ENCODE data around the gene ARHGAP1. TPM values are rescaled to one million over a fixed set of nuclear protein-coding genes. Genes with fewer than 3 reads are reported as not detected.

The ARHGAP1 gene
- total and polyA plus RNA-seq, 12 donors: 18.7 to 125 (median 70.2) TPM

DNA sequence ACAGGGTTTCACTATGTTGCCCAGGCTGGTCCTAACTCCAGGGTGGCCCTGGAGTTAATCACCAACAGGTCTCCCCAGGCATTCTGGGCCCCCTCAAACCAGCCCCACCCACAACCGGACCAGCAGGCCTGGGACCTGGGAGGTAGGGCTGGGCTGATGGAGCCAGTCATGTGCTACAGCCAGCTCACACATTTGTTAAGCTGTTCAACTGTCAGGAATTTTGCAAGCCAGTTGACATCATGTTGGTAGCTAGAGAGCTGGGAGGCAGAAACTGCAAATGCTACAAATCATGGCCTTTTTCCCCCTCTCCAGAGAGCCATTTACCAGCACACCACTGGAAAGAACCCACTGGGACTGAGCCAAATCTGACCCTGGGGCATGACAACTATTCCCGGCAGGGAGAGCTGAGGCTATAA is 6.8 kb downstream of the ARHGAP1 start:
- H3K4me1 ChIP-seq (replicated peaks in 1 of 2): peaks cover 28 to 45% of the 10 kb centered on the region in 2 donors
- DNase-seq: peak in 4 of 7 donors; percentile 35 to 71 (median 62)
- H3K27ac ChIP-seq: peak overlapping the region in 3 of 5 donors; percentile 68 to 80 (median 74)
- H3K36me3 ChIP-seq (replicated peaks in 1 of 2): peaks cover 0 to 54% of the 10 kb centered on the region in 2 donors
- WGBS, 4 donors: 50 to 68% (median 53%) methylated on average over 2 of the region's 2 CpGs; no CpG with 5 or more reads in 1 of the 4 donors
- intact Hi-C loops (cut with DNase I): no loop called here
- H3K27me3 ChIP-seq: no peaks in the 10 kb centered on the region
- no peak for TF ChIP-seq POLR2A (IDR thresholded peaks at IDR 0.05)
- TF ChIP-seq, protein P1, sequence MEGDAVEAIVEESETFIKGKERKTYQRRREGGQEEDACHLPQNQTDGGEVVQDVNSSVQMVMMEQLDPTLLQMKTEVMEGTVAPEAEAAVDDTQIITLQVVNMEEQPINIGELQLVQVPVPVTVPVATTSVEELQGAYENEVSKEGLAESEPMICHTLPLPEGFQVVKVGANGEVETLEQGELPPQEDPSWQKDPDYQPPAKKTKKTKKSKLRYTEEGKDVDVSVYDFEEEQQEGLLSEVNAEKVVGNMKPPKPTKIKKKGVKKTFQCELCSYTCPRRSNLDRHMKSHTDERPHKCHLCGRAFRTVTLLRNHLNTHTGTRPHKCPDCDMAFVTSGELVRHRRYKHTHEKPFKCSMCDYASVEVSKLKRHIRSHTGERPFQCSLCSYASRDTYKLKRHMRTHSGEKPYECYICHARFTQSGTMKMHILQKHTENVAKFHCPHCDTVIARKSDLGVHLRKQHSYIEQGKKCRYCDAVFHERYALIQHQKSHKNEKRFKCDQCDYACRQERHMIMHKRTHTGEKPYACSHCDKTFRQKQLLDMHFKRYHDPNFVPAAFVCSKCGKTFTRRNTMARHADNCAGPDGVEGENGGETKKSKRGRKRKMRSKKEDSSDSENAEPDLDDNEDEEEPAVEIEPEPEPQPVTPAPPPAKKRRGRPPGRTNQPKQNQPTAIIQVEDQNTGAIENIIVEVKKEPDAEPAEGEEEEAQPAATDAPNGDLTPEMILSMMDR (IDR thresholded peaks at IDR 0.05): no peak
- no peak overlapping the region for H3K4me3 ChIP-seq
- H3K9me3 ChIP-seq (replicated peaks in 1 of 3): no peaks in the 10 kb centered on the region

GRCh38 chr11:46692450-46692849 is 8.0 kb downstream of the ARHGAP1 start:
- WGBS, 4 donors: 90 to 95% (median 92%) methylated on average over 4 of the region's 4 CpGs
- H3K36me3 ChIP-seq (replicated peaks in 1 of 2): peaks cover 0 to 63% of the 10 kb centered on the region in 2 donors
- no peaks in the 10 kb centered on the region for H3K27me3 ChIP-seq

DNA sequence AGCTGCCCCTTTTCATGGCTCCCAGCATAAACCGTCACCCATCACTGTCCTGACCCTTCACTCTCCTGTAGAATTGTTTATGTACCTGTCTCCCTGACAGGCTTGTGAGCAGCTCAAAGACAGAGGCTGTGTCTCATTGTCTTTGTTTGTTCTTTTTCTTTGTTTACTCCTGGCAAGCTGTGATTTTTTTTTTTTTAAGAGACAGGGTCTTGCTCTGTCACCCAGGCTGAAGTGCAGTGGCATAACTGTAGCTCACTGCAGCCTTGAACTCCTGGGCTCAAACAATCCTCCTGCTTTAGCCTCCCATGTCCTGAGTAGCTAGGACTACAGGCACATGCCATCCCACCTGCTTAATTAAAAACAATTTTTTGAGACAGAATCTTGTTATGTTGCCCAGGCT is 9.7 kb downstream of the ARHGAP1 start:
- Histone ChIP-seq H3K36me3 (replicated peaks in 1 of 2) (peaks cover 0 to 76% of the 10 kb centered on the region in 2 donors), H3K9me3 (replicated peaks in 1 of 3) (no peaks in the 10 kb centered on the region), H3K27ac (no peak overlapping the region), H3K4me3 (no peak overlapping the region), H3K4me1 (replicated peaks in 1 of 2) (peaks cover 9 to 33% of the 10 kb centered on the region in 2 donors), H3K27me3 (no peaks in the 10 kb centered on the region)
- TF ChIP-seq, protein P1 (IDR thresholded peaks at IDR 0.05): no peak
- no peak for TF ChIP-seq POLR2A (IDR thresholded peaks at IDR 0.05)
- intact Hi-C loops (cut with DNase I): no loop called here
- no peak for DNase-seq
- WGBS, 4 donors: 92 to 100% (median 100%) methylated on average over 1 of the region's 1 CpG

More at GRCh38 chr11:46692450-46692849, 8.0 kb downstream of the ARHGAP1 start:
- intact Hi-C loops (cut with DNase I): no loop called here
- Histone ChIP-seq H3K4me3 (no peak overlapping the region), H3K9me3 (replicated peaks in 1 of 3) (no peaks in the 10 kb centered on the region), H3K4me1 (replicated peaks in 1 of 2) (peaks cover 21 to 42% of the 10 kb centered on the region in 2 donors), H3K27ac (no peak overlapping the region)
- no peak for DNase-seq
- TF ChIP-seq POLR2A (IDR thresholded peaks at IDR 0.05): no peak
- TF ChIP-seq, protein P1 (IDR thresholded peaks at IDR 0.05): no peak

GRCh38 chr11:46686886-46687795 is 13.3 kb downstream of the ARHGAP1 start:
- Histone ChIP-seq H3K4me1 (replicated peaks in 1 of 2) (peaks cover 4 to 27% of the 10 kb centered on the region in 2 donors), H3K9me3 (replicated peaks in 1 of 3) (no peaks in the 10 kb centered on the region), H3K36me3 (replicated peaks in 1 of 2) (peaks cover 0 to 57% of the 10 kb centered on the region in 2 donors), H3K4me3 (no peak overlapping the region), H3K27ac (peak overlapping the region in 4 of 5 donors; percentile 43 to 80 (median 60)), H3K27me3 (no peaks in the 10 kb centered on the region)
- WGBS, 4 donors: 60 to 68% (median 65%) methylated on average over 14 to 15 of the region's 15 CpGs
- intact Hi-C loops (cut with DNase I): no loop called here
- no peak for TF ChIP-seq POLR2A (IDR thresholded peaks at IDR 0.05)
- TF ChIP-seq, protein P1 (IDR thresholded peaks at IDR 0.05): no peak
- DNase-seq: peak; percentile 57 to 76 (median 73)

All from adrenal gland (tissue), 12 donors.